ENCODE data around the gene STX2. TPM values are rescaled to one million over a fixed set of nuclear protein-coding genes. Genes with fewer than 3 reads are reported as not detected.

Gene STX2
- total RNA-seq, 4 donors from 2014 or later: 8.1 to 22.1 (median 9.7) TPM

- DNase-seq: no peak
- intact Hi-C loops (cut with DNase I; ENCODE audit: low total_unique reads) (no loop called here), in situ Hi-C loops (cut with MboI; ENCODE audit: low pct_ligation_motif_present in 1 of 4, low pct_unique_long_range_greater_than_20kb in 1 of 4, low sequenced_read_pairs in 3 of 4) (no loop called here)
- H3K27me3 ChIP-seq: no peaks in the 10 kb centered on the region
- H3K4me1 ChIP-seq: peaks cover 0 to 23% (median 6%) of the 10 kb centered on the region in 4 donors
- H3K36me3 ChIP-seq: no peaks in the 10 kb centered on the region
- H3K9me3 ChIP-seq: no peaks in the 10 kb centered on the region
- TF ChIP-seq EP300 (IDR thresholded peaks at IDR 0.05; ENCODE audit: low read depth): no peak
- TF ChIP-seq POLR2AphosphoS5 (IDR thresholded peaks at IDR 0.05): no peak
- TF ChIP-seq CTCF (IDR thresholded peaks at IDR 0.05): no peak
- no peak for TF ChIP-seq POLR2A (IDR thresholded peaks at IDR 0.05)
- H3K27ac ChIP-seq: no peak overlapping the region
- H3K4me3 ChIP-seq: no peak overlapping the region
- 85 to 95% methylated on average over 3 to 4 of the region's 4 CpGs for WGBS, 2 donors (ENCODE audit: low coverage in 1 of 2)
Measured at GRCh38 chr12:130831246-130831645, 7.8 kb downstream of the STX2 start.

GRCh38 chr12:130830246-130830551, 8.9 kb downstream of the STX2 start:
- H3K9me3 ChIP-seq: no peaks in the 10 kb centered on the region
- H3K4me3 ChIP-seq: no peak overlapping the region
- DNase-seq: no peak
- H3K4me1 ChIP-seq: peaks cover 0 to 27% (median 6%) of the 10 kb centered on the region in 4 donors
- H3K36me3 ChIP-seq: no peaks in the 10 kb centered on the region
- in situ Hi-C loops (cut with MboI; ENCODE audit: low pct_ligation_motif_present in 1 of 4, low pct_unique_long_range_greater_than_20kb in 1 of 4, low sequenced_read_pairs in 3 of 4): no loop called here
- 77% methylated on average over 14 of the region's 14 CpGs; no CpG with 5 or more reads in 1 of the 2 donors for WGBS, 2 donors (ENCODE audit: low coverage in 1 of 2)
- intact Hi-C loops (cut with DNase I; ENCODE audit: low total_unique reads): no loop called here
- H3K27me3 ChIP-seq: no peaks in the 10 kb centered on the region
- H3K27ac ChIP-seq: no peak overlapping the region
- TF ChIP-seq EP300 (IDR thresholded peaks at IDR 0.05; ENCODE audit: low read depth) (no peak), POLR2A (IDR thresholded peaks at IDR 0.05) (no peak), POLR2AphosphoS5 (IDR thresholded peaks at IDR 0.05) (no peak), CTCF (IDR thresholded peaks at IDR 0.05) (no peak)

GRCh38 chr12:130829391-130830245, 9.4 kb downstream of the STX2 start:
- in situ Hi-C loops (cut with MboI; ENCODE audit: low pct_ligation_motif_present in 1 of 4, low pct_unique_long_range_greater_than_20kb in 1 of 4, low sequenced_read_pairs in 3 of 4): no loop called here
- 84 to 85% methylated on average over 5 to 14 of the region's 17 CpGs for WGBS, 2 donors (ENCODE audit: low coverage in 1 of 2)
- Histone ChIP-seq H3K9me3 (no peaks in the 10 kb centered on the region), H3K27me3 (no peaks in the 10 kb centered on the region), H3K27ac (no peak overlapping the region), H3K4me1 (peaks cover 0 to 27% (median 6%) of the 10 kb centered on the region in 4 donors), H3K4me3 (no peak overlapping the region), H3K36me3 (no peaks in the 10 kb centered on the region)
- intact Hi-C loops (cut with DNase I; ENCODE audit: low total_unique reads): no loop called here
- TF ChIP-seq POLR2AphosphoS5 (IDR thresholded peaks at IDR 0.05) (no peak), EP300 (IDR thresholded peaks at IDR 0.05; ENCODE audit: low read depth) (no peak)
- DNase-seq: no peak

GRCh38 chr12:130828895-130829294, 10.2 kb downstream of the STX2 start:
- intact Hi-C loops (cut with DNase I; ENCODE audit: low total_unique reads) (no loop called here), in situ Hi-C loops (cut with MboI; ENCODE audit: low pct_ligation_motif_present in 1 of 4, low pct_unique_long_range_greater_than_20kb in 1 of 4, low sequenced_read_pairs in 3 of 4) (no loop called here)
- H3K36me3 ChIP-seq: no peaks in the 10 kb centered on the region
- H3K27me3 ChIP-seq: no peaks in the 10 kb centered on the region
- no peaks in the 10 kb centered on the region for H3K9me3 ChIP-seq
- TF ChIP-seq EP300 (IDR thresholded peaks at IDR 0.05; ENCODE audit: low read depth) (no peak), POLR2AphosphoS5 (IDR thresholded peaks at IDR 0.05) (no peak), CTCF (IDR thresholded peaks at IDR 0.05) (no peak), POLR2A (IDR thresholded peaks at IDR 0.05) (no peak)
- H3K4me3 ChIP-seq: no peak overlapping the region
- no peak for DNase-seq
- H3K27ac ChIP-seq: no peak overlapping the region
- WGBS, 2 donors (ENCODE audit: low coverage in 1 of 2): 93 to 98% methylated on average over 6 to 8 of the region's 8 CpGs
- H3K4me1 ChIP-seq: peaks cover 0 to 27% (median 6%) of the 10 kb centered on the region in 4 donors
